ENCODE data around the gene TMEM255B. TPM values are rescaled to one million over a fixed set of nuclear protein-coding genes. Genes with fewer than 3 reads are reported as not detected.

Gene TMEM255B
- total and polyA plus RNA-seq, 9 of the 15 experiments (the other 6 are each of a cell fraction or from before 2014, with no cell fraction given), result 0.01 to 0.75 (median 0.23) TPM

DNA sequence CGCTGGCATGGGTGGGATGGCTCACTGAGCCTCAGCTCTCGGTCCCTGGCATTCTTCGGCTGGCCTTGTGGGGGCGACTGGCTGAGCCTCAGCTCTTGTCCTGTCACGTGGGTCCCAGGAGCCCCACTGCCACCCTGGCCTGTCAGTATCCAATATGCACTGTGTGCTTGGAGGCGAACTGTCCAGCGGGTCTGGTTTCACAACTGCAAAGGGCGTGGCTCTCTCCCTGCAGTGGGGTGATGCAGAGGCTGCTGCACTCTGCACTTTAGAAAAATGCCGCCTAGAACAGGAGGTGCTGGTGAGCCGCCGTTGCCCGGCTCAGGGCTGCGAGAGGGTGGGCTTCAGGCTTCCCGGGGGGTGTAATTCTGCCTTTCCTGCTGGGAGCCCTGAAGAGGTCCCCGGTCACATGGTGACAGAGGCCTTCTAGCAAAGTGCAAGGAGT, 17.0 kb upstream of the TMEM255B start (continued):
- TF ChIP-seq, protein P1, sequence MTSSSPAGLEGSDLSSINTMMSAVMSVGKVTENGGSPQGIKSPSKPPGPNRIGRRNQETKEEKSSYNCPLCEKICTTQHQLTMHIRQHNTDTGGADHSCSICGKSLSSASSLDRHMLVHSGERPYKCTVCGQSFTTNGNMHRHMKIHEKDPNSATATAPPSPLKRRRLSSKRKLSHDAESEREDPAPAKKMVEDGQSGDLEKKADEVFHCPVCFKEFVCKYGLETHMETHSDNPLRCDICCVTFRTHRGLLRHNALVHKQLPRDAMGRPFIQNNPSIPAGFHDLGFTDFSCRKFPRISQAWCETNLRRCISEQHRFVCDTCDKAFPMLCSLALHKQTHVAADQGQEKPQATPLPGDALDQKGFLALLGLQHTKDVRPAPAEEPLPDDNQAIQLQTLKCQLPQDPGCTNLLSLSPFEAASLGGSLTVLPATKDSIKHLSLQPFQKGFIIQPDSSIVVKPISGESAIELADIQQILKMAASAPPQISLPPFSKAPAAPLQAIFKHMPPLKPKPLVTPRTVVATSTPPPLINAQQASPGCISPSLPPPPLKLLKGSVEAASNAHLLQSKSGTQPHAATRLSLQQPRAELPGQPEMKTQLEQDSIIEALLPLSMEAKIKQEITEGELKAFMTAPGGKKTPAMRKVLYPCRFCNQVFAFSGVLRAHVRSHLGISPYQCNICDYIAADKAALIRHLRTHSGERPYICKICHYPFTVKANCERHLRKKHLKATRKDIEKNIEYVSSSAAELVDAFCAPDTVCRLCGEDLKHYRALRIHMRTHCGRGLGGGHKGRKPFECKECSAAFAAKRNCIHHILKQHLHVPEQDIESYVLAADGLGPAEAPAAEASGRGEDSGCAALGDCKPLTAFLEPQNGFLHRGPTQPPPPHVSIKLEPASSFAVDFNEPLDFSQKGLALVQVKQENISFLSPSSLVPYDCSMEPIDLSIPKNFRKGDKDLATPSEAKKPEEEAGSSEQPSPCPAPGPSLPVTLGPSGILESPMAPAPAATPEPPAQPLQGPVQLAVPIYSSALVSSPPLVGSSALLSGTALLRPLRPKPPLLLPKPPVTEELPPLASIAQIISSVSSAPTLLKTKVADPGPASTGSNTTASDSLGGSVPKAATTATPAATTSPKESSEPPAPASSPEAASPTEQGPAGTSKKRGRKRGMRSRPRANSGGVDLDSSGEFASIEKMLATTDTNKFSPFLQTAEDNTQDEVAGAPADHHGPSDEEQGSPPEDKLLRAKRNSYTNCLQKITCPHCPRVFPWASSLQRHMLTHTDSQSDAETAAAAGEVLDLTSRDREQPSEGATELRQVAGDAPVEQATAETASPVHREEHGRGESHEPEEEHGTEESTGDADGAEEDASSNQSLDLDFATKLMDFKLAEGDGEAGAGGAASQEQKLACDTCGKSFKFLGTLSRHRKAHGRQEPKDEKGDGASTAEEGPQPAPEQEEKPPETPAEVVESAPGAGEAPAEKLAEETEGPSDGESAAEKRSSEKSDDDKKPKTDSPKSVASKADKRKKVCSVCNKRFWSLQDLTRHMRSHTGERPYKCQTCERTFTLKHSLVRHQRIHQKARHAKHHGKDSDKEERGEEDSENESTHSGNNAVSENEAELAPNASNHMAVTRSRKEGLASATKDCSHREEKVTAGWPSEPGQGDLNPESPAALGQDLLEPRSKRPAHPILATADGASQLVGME (CRISPR knock-in tag; IDR thresholded peaks at IDR 0.05), result no peak
- no peak for TF ChIP-seq KLF10 (CRISPR knock-in tag; IDR thresholded peaks at IDR 0.05)
- no peak for TF ChIP-seq MED1 (CRISPR knock-in tag; IDR thresholded peaks at IDR 0.05; ENCODE audit: borderline replicate concordance)
- TF ChIP-seq, protein P2, sequence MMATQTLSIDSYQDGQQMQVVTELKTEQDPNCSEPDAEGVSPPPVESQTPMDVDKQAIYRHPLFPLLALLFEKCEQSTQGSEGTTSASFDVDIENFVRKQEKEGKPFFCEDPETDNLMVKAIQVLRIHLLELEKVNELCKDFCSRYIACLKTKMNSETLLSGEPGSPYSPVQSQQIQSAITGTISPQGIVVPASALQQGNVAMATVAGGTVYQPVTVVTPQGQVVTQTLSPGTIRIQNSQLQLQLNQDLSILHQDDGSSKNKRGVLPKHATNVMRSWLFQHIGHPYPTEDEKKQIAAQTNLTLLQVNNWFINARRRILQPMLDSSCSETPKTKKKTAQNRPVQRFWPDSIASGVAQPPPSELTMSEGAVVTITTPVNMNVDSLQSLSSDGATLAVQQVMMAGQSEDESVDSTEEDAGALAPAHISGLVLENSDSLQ (IDR thresholded peaks at IDR 0.05), result 0 out of 2 replicates have a peak, but pooled peaks have one; percentile 27
- TF ChIP-seq NFATC3 (IDR thresholded peaks at IDR 0.05), result no peak
- TF ChIP-seq, protein P3, sequence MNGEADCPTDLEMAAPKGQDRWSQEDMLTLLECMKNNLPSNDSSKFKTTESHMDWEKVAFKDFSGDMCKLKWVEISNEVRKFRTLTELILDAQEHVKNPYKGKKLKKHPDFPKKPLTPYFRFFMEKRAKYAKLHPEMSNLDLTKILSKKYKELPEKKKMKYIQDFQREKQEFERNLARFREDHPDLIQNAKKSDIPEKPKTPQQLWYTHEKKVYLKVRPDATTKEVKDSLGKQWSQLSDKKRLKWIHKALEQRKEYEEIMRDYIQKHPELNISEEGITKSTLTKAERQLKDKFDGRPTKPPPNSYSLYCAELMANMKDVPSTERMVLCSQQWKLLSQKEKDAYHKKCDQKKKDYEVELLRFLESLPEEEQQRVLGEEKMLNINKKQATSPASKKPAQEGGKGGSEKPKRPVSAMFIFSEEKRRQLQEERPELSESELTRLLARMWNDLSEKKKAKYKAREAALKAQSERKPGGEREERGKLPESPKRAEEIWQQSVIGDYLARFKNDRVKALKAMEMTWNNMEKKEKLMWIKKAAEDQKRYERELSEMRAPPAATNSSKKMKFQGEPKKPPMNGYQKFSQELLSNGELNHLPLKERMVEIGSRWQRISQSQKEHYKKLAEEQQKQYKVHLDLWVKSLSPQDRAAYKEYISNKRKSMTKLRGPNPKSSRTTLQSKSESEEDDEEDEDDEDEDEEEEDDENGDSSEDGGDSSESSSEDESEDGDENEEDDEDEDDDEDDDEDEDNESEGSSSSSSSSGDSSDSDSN (IDR thresholded peaks at IDR 0.05; ENCODE audit: borderline replicate concordance in 1 of 2, low read depth in 2 of 2, low read length in 2 of 2), result no peak
- TF ChIP-seq NFE2L1 (tag; IDR thresholded peaks at IDR 0.05; ENCODE audit: borderline replicate concordance, low read depth), result no peak
- TF ChIP-seq GABPB1 (CRISPR knock-in tag; IDR thresholded peaks at IDR 0.05), result no peak
- no peak for TF ChIP-seq ZFP36 (IDR thresholded peaks at IDR 0.05; ENCODE audit: low read depth, low read length, partially characterized antibody)
- TF ChIP-seq NFXL1 (CRISPR knock-in tag; IDR thresholded peaks at IDR 0.05), result no peak
- TF ChIP-seq USF2 (CRISPR knock-in tag; IDR thresholded peaks at IDR 0.05), result peak; percentile 73
- TF ChIP-seq ZNF445 (CRISPR knock-in tag; IDR thresholded peaks at IDR 0.05; ENCODE audit: low read depth), result no peak
- no peak for TF ChIP-seq TRIM28 (IDR thresholded peaks at IDR 0.05)
